Stomach (tissue), 9 donors: ENCODE measurements around the gene GBE1. TPM values are rescaled to one million over a fixed set of nuclear protein-coding genes. Genes with fewer than 3 reads are reported as not detected.
"Not testable (repeated sequence)": the region's sequence is repeated elsewhere in the genome, so short reads cannot be mapped to it uniquely, and the experiment has no call there.

Source experiments
- DNase-seq, 2 donors: peaks; one replicate each; pipeline versions ENCODE4 v3.0.0 to v3.0.0-alpha.2; 2013 to 2019
- H3K27ac ChIP-seq, 5 donors: fragments of 200-600 bp in 4 of 5; sonication (generic) in 4 of 5; one replicate each; pipeline ENCODE4 v1.5.1; 2013 to 2019; ENCODE audit warnings: mild to moderate bottlenecking in 1 of 5, moderate library complexity in 1 of 5
- H3K27me3 ChIP-seq, 3 donors: fragments of 200-600 bp; sonication (generic); one replicate each; pipeline ENCODE4 v1.5.1; 2017 to 2019; ENCODE audit warnings: mixed run types in 1 of 3
- H3K36me3 ChIP-seq, 4 donors: fragments of 200-600 bp; sonication (generic); 1 replicate in 3 of 4; 2 replicates in 1 of 4; pipeline ENCODE4 v1.5.1; 2016 to 2019
- H3K4me1 ChIP-seq, 4 donors: fragments of 200-600 bp; sonication (generic); one replicate each; pipeline ENCODE4 v1.5.1; 2016 to 2019
- H3K4me3 ChIP-seq, 4 donors: fragments of 200-600 bp; sonication (generic) in 3 of 4; one replicate each; pipeline ENCODE4 v1.5.1; 2016 to 2019; ENCODE audit warnings: mild to moderate bottlenecking in 1 of 4
- H3K9me3 ChIP-seq, 4 donors: fragments of 200-600 bp; sonication (generic); one replicate each; pipeline ENCODE4 v1.5.1; 2016 to 2019
- CTCF ChIP-seq, 7 experiments: fragments of 450-650 bp in 4 of 7; fragments of 200-600 bp in 3 of 7; sonication (generic) in 3 of 7; IDR thresholded peaks; one replicate each; pipeline ENCODE4 v1.5.1; 2016 to 2019; ENCODE audit warnings: antibody characterized with exemption in 7 of 7, control low read depth in 2 of 7, mild to moderate bottlenecking in 1 of 7
- EP300 ChIP-seq: sonication (generic); formaldehyde crosslinking; IDR thresholded peaks from one replicate; pipeline ENCODE4 v1.6.1; 2017; ENCODE audit warnings: antibody characterized with exemption
- POLR2A ChIP-seq, 4 donors: fragments of 450-650 bp; IDR thresholded peaks; one replicate each; pipeline ENCODE4 v1.6.1; 2016; ENCODE audit warnings: antibody characterized with exemption in 4 of 4, control low read depth in 2 of 4, mild to moderate bottlenecking in 1 of 4, moderate library complexity in 1 of 4
- POLR2AphosphoS5 ChIP-seq, 3 donors: sonication (generic); formaldehyde crosslinking; IDR thresholded peaks; one replicate each; pipeline ENCODE4 v1.6.1; 2016; ENCODE audit warnings: antibody characterized with exemption in 3 of 3
- WGBS, 5 donors: extraction: QIAGEN DNeasy Blood & Tissue Kit in 3 of 5; methylation state at CpG; one replicate each; pipeline versions ENCODE4 v1.1.5 to v1.1.7; 2013 to 2018; 5-methylcytosine and 5-hydroxymethylcytosine counted together
- intact Hi-C: fragments of 100-400 bp; cut with DNase I; formaldehyde crosslinking; loops from one replicate; pipeline ENCODE4 v1.15.1; 2023; ENCODE audit warnings: low total_unique reads
- polyA plus RNA-seq, 3 donors: library from polyadenylated mRNA; stranded (reverse); fragments of 200-250 nt; gene quantifications; one replicate each; pipeline ENCODE4 v1.2.3, GENCODE V29; 2013
- total RNA-seq, 5 donors: library from RNA; depleted of rRNA; stranded (reverse); fragments of >200 nt; gene quantifications; one replicate each; pipeline versions ENCODE4 v1.1.0 to v1.2.3, GENCODE V29; 2014 to 2016
- donor health status: healthy with polysubstance abuse.
- donor health status: Bipolar disorder and iron deficiency.
- donor health status: healthy.

Gene GBE1
- total and polyA plus RNA-seq, 8 donors, result 8.2 to 57.1 (median 11.6) TPM

DNA sequence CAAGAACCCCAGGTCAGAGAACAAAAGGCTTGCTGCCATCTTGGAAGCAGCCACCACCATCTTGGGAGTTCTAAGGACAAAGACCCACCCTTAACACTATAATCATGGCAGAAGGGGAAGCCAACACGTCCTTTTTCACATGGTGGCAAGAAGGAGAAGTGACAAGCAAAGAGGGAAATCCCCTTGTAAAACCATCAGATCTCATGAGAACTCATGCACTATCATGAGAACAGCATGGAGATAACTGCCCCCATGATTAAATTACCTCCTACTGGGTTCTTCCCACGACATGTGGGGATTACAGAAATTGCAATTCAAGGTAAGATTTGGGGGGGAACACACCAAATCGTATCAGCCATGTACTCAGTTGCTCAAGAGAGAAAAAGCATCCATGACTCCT, 21.1 kb upstream of the GBE1 start:
- TF ChIP-seq POLR2AphosphoS5 (IDR thresholded peaks at IDR 0.05) (no peak), POLR2A (IDR thresholded peaks at IDR 0.05) (no peak), CTCF (IDR thresholded peaks at IDR 0.05) (no peak), EP300 (no peak)
- Histone ChIP-seq H3K27me3 (no peaks in the 10 kb centered on the region), H3K27ac (no peak overlapping the region), H3K4me3 (no peak overlapping the region), H3K9me3 (no peaks in the 10 kb centered on the region), H3K4me1 (no peaks in the 10 kb centered on the region), H3K36me3 (no peaks in the 10 kb centered on the region)
- WGBS, 5 donors, result 24 to 33% (median 28%) methylated on average over 3 of the region's 3 CpGs
- no peak for DNase-seq
- intact Hi-C loops, result no loop called here

DNA sequence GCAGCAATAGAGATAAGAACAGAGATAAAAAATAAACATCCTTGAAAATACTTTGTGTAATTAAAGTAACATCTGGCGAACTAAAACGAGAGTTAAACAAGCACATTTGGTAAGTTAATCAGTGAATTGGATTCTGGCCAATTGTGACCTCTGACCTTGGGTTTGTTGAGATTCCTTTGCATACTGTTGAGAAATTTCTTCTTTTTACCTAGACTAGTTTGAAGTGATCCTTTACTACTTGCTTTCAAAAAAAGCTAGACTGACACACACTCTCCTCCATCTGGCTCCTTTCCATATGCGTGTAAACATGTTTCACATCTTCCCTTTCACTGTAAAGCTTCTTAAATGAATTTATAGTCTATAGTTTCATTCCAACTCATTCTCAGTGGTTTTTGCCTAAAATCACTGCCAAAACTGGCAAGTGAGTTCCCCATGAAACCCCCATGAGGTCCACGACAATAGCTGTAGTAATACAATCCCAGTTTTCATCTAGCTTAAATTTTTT, 17.3 kb upstream of the GBE1 start:
- no peak for TF ChIP-seq EP300
- no peak for TF ChIP-seq POLR2A (IDR thresholded peaks at IDR 0.05)
- no peak for TF ChIP-seq POLR2AphosphoS5 (IDR thresholded peaks at IDR 0.05)
- TF ChIP-seq CTCF (IDR thresholded peaks at IDR 0.05), result no peak
- Histone ChIP-seq H3K9me3 (no peaks in the 10 kb centered on the region), H3K4me3 (no peak overlapping the region), H3K27ac (no peak overlapping the region), H3K36me3 (no peaks in the 10 kb centered on the region), H3K4me1 (no peaks in the 10 kb centered on the region), H3K27me3 (no peaks in the 10 kb centered on the region)
- intact Hi-C loops, result no loop called here
- peak in 1 of 2 donors; percentile 30 for DNase-seq
- 34 to 49% (median 37%) methylated on average over 4 of the region's 4 CpGs for WGBS, 5 donors

- Histone ChIP-seq H3K27ac (no peak overlapping the region), H3K4me3 (no peak overlapping the region), H3K27me3 (no peaks in the 10 kb centered on the region), H3K9me3 (no peaks in the 10 kb centered on the region), H3K36me3 (no peaks in the 10 kb centered on the region), H3K4me1 (no peaks in the 10 kb centered on the region)
- intact Hi-C loops, result no loop called here
- WGBS, 5 donors, result 64 to 81% (median 77%) methylated on average over 2 of the region's 2 CpGs
- DNase-seq, result no peak
- TF ChIP-seq EP300, result no peak
- no peak for TF ChIP-seq POLR2A (IDR thresholded peaks at IDR 0.05)
Measured at GRCh38 chr3:81776643-81777042, 15.2 kb upstream of the GBE1 start.

DNA sequence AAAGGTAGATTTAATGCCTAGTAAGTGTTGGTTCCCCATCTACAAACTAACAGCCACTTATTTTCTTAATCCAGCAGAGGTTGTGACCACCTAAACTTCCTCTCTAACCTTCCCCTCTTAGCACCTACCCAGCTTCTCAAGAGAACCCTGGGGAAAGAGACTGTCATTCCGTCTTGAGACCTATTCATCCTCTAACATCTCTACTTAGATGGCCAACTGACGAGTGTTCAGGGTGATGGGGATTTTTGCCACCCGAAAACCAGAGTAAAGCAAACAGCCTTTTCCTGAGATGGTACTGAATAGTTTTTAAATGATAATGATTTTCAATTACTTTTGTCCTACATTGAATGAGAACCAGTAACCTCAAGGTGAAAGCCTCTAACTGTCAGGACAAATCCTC, 9.3 kb upstream of the GBE1 start:
- no peak for TF ChIP-seq EP300
- no peak for TF ChIP-seq CTCF (IDR thresholded peaks at IDR 0.05)
- no peak for TF ChIP-seq POLR2A (IDR thresholded peaks at IDR 0.05)
- TF ChIP-seq POLR2AphosphoS5 (IDR thresholded peaks at IDR 0.05), result no peak
- WGBS, 5 donors, result 86 to 93% (median 91%) methylated on average over 3 of the region's 3 CpGs
- Histone ChIP-seq H3K4me3 (no peak overlapping the region), H3K27ac (no peak overlapping the region), H3K9me3 (no peaks in the 10 kb centered on the region), H3K27me3 (no peaks in the 10 kb centered on the region), H3K4me1 (no peaks in the 10 kb centered on the region), H3K36me3 (no peaks in the 10 kb centered on the region)
- DNase-seq, result no peak
- intact Hi-C loops, result no loop called here

DNA sequence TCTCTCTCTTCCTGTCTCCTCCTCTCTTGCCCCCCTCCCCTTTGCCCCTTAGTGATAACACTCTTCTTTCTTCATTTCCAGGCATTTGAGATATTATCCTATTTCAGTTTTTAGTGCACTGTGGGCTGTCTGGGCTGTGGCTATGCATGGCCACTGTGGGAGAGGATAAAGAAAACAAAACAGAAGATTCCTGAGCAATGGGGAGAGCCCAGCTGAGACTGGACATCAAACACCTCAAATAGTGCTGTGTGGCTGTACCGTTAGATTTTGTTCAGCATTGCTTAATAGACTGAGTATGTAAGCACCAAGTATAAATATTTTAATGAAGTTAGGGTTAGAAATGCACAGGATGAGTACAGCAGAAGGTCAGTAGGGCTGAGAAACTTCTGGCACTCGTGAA, 7.9 kb upstream of the GBE1 start:
- H3K9me3 ChIP-seq, result no peaks in the 10 kb centered on the region
- no peak for TF ChIP-seq CTCF (IDR thresholded peaks at IDR 0.05)
- WGBS, 5 donors, result 60 to 88% (median 72%) methylated on average over 2 of the region's 2 CpGs
- no peak overlapping the region for H3K27ac ChIP-seq
- no peaks in the 10 kb centered on the region for H3K4me1 ChIP-seq
- DNase-seq, result no peak
- no peak overlapping the region for H3K4me3 ChIP-seq
- no peaks in the 10 kb centered on the region for H3K36me3 ChIP-seq
- intact Hi-C loops, result no loop called here
- no peaks in the 10 kb centered on the region for H3K27me3 ChIP-seq

DNA sequence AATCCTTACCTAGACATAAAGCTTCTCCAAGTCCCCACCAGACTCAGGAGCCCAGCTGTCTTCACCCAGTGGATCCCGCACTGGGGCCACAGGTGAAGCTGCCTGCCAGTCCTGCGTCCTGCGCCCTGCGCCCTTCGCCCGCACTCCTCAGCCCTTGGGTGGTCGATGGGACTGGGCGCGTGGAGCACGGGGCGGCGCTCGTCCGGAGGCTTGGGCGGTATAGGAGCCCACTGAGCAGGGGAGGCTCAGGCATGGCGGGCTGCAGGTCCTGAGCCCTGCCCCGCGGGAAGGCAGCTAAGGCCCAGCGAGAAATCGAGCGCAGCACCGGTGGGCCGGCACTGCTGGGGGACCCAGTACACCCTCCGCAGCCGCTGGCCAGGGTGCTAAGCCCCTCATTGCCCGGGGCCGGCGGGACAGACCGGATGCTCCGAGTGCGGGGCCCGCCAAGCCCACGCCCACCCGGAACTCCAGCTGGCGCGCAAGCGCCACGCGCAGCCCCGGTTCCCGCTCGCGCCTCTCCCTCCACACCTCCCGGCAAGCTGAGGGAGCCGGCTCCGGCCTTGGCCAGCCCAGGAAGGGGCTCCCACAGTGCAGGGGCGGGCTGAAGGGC, 5.9 kb upstream of the GBE1 start:
- 96 to 98% (median 98%) methylated on average over 18 to 47 of the region's 47 CpGs for WGBS, 5 donors
- intact Hi-C loops, H3K36me3 ChIP-seq, H3K4me1 ChIP-seq, DNase-seq, H3K27me3 ChIP-seq, H3K9me3 ChIP-seq, H3K4me3 ChIP-seq, H3K27ac ChIP-seq: not testable (repeated sequence)
